HepG2 (cell line): ENCODE measurements around the gene DUSP23. TPM values are rescaled to one million over a fixed set of nuclear protein-coding genes. Genes with fewer than 3 reads are reported as not detected.

ENCODE experiments used
- ATAC-seq: fragments of 200-7000 bp; cut with Tn5 transposase; 3 replicates; pipeline ENCODE4 v1.9.1; 2020; ENCODE audit warnings: mild to moderate bottlenecking, moderate library complexity
- BruUV-seq: library from RNA; stranded (reverse); fragments of 400-500 nt; replicated peaks from 2 replicates; lab custom pipeline; 2021; lab: Mats Ljungman, UMichigan
- CTCF ChIA-PET: fragments of 300-600 bp; formaldehyde crosslinking; extraction: SDS; loops from one replicate; lab custom pipeline; 2021; ENCODE audit warnings: low total read pairs, inconsistent platforms, low intra/inter-chr PET ratio; lab: Yijun Ruan, JAX
- POLR2A ChIA-PET: fragments of 350-600 bp; sonication (Branson Sonifier 250); formaldehyde crosslinking; loops from one replicate; lab custom pipeline; 2020; ENCODE audit warnings: antibody characterized with exemption, inconsistent platforms; lab: Yijun Ruan, JAX
- DNase-seq: peaks from one replicate; pipeline ENCODE4 v3.0.0-alpha.2; 2015; ENCODE audit warnings: low spot score
- FAIRE-seq: peaks from 3 replicates; lab custom pipeline; 2011; peaks lifted over from hg19 to GRCh38; lab: Jason Lieb, UNC
- H2AFZ ChIP-seq: one replicate; pipeline ENCODE4 v1.6.1; 2011; ENCODE audit warnings: low read length, inconsistent platforms
- H3K27ac ChIP-seq: fragments of 300-600 bp; 3 replicates; pipeline ENCODE4 v1.8.0; 2011; ENCODE audit warnings: mixed run types, mild to moderate bottlenecking, mixed read lengths, low read length, inconsistent platforms; ENCODE audit not compliant: insufficient read depth; ENCODE audit errors: extremely low read length
- H3K27me3 ChIP-seq, 2 experiments: fragments of 200-600 bp in 1 of 2; 2 replicates in 1 of 2; 3 replicates in 1 of 2; pipeline versions ENCODE4 v1.6.0 to v1.8.0; 2011; ENCODE audit warnings: low read length in 2 of 2, mild to moderate bottlenecking in 2 of 2, moderate library complexity in 2 of 2, inconsistent platforms in 1 of 2; ENCODE audit not compliant: insufficient read depth in 2 of 2, control insufficient read depth in 1 of 2
- H3K36me3 ChIP-seq, 2 experiments: fragments of 200-600 bp in 1 of 2; replicated peaks in 1 of 2; 2 replicates in 1 of 2; 3 replicates in 1 of 2; pipeline versions ENCODE4 v1.5.1 to v1.8.0; 2011; ENCODE audit warnings: low read length in 2 of 2, inconsistent platforms in 1 of 2; ENCODE audit not compliant: insufficient read depth in 2 of 2, control insufficient read depth in 1 of 2
- H3K4me1 ChIP-seq: 2 replicates; pipeline ENCODE4 v1.5.1; 2012; ENCODE audit warnings: low read length, inconsistent platforms; ENCODE audit not compliant: insufficient read depth
- H3K4me2 ChIP-seq: 2 replicates; pipeline ENCODE4 v1.6.0; 2011; ENCODE audit warnings: low read depth, low read length, inconsistent platforms
- H3K4me3 ChIP-seq, 3 experiments: fragments of 200-600 bp in 1 of 3; sonication (generic), shearing (Covaris generic) in 1 of 3; replicated peaks in 1 of 3; 2 replicates each; pipeline ENCODE4 v1.5.1; 2011 to 2016; ENCODE audit warnings: low read length in 3 of 3, inconsistent platforms in 2 of 3, low read depth in 2 of 3, mild to moderate bottlenecking in 2 of 3, control low read depth in 1 of 3, mixed read lengths in 1 of 3; ENCODE audit not compliant: insufficient read depth in 1 of 3
- H3K79me2 ChIP-seq: one replicate; pipeline ENCODE4 v1.6.1; 2011; ENCODE audit warnings: low read length, inconsistent platforms; ENCODE audit not compliant: insufficient read depth
- H3K9ac ChIP-seq: 2 replicates; pipeline ENCODE4 v1.6.0; 2011; ENCODE audit warnings: mild to moderate bottlenecking, low read depth, low read length, inconsistent platforms; ENCODE audit not compliant: insufficient read depth
- H3K9me3 ChIP-seq: 2 replicates; pipeline ENCODE4 v1.5.1; 2012; ENCODE audit warnings: mild to moderate bottlenecking, low read length
- H4K20me1 ChIP-seq: 2 replicates; pipeline ENCODE4 v1.6.0; 2011; ENCODE audit warnings: inconsistent platforms, mild to moderate bottlenecking, low read length, moderate library complexity; ENCODE audit not compliant: insufficient read depth
- KLF13 ChIP-seq: sonication (generic); formaldehyde crosslinking; IDR thresholded peaks from 2 replicates; pipeline ENCODE4 v1.4.0; 2020; ENCODE audit warnings: mild to moderate bottlenecking, missing genetic modification reagents
- MAFK ChIP-seq, 2 experiments: IDR thresholded peaks in 1 of 2; conservative IDR thresholded peaks in 1 of 2; 2 replicates each; pipeline ENCODE4 v1.6.1; 2011; ENCODE audit warnings: improper control_type of control experiment in 2 of 2, low read length in 2 of 2
- MLLT10 ChIP-seq: sonication (generic); formaldehyde crosslinking; IDR thresholded peaks from 2 replicates; pipeline ENCODE4 v1.4.0; 2020; ENCODE audit warnings: missing genetic modification reagents
- MLX ChIP-seq: IDR thresholded peaks from 2 replicates; pipeline ENCODE4 v1.6.1; 2016
- SKIL ChIP-seq: sonication (generic); formaldehyde crosslinking; IDR thresholded peaks from 2 replicates; pipeline ENCODE4 v1.8.0; 2022; ENCODE audit warnings: missing genetic modification reagents, mild to moderate bottlenecking, moderate library complexity, borderline replicate concordance
- TAF1 ChIP-seq: sonication (generic); formaldehyde crosslinking; IDR thresholded peaks from 2 replicates; pipeline ENCODE4 v1.4.0; 2020; ENCODE audit warnings: missing genetic modification reagents
- ZNF317 ChIP-seq: sonication (generic); formaldehyde crosslinking; IDR thresholded peaks from 2 replicates; pipeline ENCODE4 v1.5.0; 2020; ENCODE audit warnings: mild to moderate bottlenecking, missing genetic modification reagents
- ZNF563 ChIP-seq: sonication (generic); formaldehyde crosslinking; IDR thresholded peaks from 2 replicates; pipeline ENCODE4 v1.8.0; 2022; ENCODE audit warnings: mild to moderate bottlenecking, moderate library complexity, missing genetic modification reagents
- WGBS: methylation state at CpG from one replicate; pipeline ENCODE4 v1.1.6; 2017; ENCODE audit warnings: low lambda C conversion rate; 5-methylcytosine and 5-hydroxymethylcytosine counted together
- in situ Hi-C: cut with HindIII; loops from 2 replicates; pipeline ENCODE4 v1.10.0; 2017; ENCODE audit warnings: low pct_unique_long_range_greater_than_20kb; ENCODE audit not compliant: extremely low pct_ligation_motif_present
- intact Hi-C: fragments of 100-400 bp; cut with micrococcal nuclease; formaldehyde crosslinking; loops from one replicate; pipeline ENCODE4 v1.10.0; 2022; ENCODE audit not compliant: unreplicated experiment
- polyA plus RNA-seq, 8 experiments: library from polyadenylated mRNA; depleted of rRNA in 3 of 8; stranded (reverse) in 7 of 8; unstranded in 1 of 8; fragments of >200 nt; fragmentation: Illumina TruSeq in 4 of 8; extraction: Trizol in 4 of 8; gene quantifications; 2 replicates each; pipeline versions ENCODE4 v1.2.1 to v1.2.3, GENCODE V29; 2011 to 2016; ENCODE audit warnings: low read depth in 4 of 8, missing spikeins in 1 of 8, mixed read lengths in 1 of 8; ENCODE audit not compliant: insufficient read depth in 1 of 8
- total RNA-seq, 5 experiments: library from RNA; depleted of rRNA; stranded (reverse); fragments of >200 nt; fragmentation: Illumina TruSeq; extraction: Trizol; gene quantifications; 2 replicates each; pipeline ENCODE4 v1.2.3, GENCODE V29; 2016; ENCODE audit warnings: low read depth in 1 of 5

Gene DUSP23
- total and polyA plus RNA-seq, 2 of the 13 experiments (the other 11 are each of a cell fraction or from before 2014, with no cell fraction given), result not detected

GRCh38 chr1:159829822-159830465 is 49.2 kb downstream of the DUSP23 start:
- no peaks in the 10 kb centered on the region for H4K20me1 ChIP-seq
- H3K27ac ChIP-seq, result no peak overlapping the region
- no peaks in the 10 kb centered on the region for H3K79me2 ChIP-seq
- H3K36me3 ChIP-seq, result no peaks in the 10 kb centered on the region
- H3K4me2 ChIP-seq, result no peak overlapping the region
- CTCF ChIA-PET, result no interaction called here
- DNase-seq (no peak), ATAC-seq (no peak), FAIRE-seq (no peak)
- H2AFZ ChIP-seq, result no peak overlapping the region
- BruUV-seq, result no TSS peak
- no peaks in the 10 kb centered on the region for H3K9me3 ChIP-seq
- intact Hi-C loops (loop anchor here (2.0 kb wide), 1 partner anchor 31 kb away; no protein-coding TSS in a partner anchor), in situ Hi-C loops (no loop called here)
- H3K4me3 ChIP-seq, result no peak overlapping the region
- WGBS, result 28% methylated on average over 11 of the region's 18 CpGs
- POLR2A ChIA-PET, result no interaction called here
- TF ChIP-seq KLF13 (CRISPR knock-in tag), result no peak
- TF ChIP-seq ZNF563 (CRISPR knock-in tag), result no peak
- no peak for TF ChIP-seq SKIL (CRISPR knock-in tag)
- no peak for TF ChIP-seq MLLT10 (CRISPR knock-in tag)
- no peak for TF ChIP-seq ZNF317
- TF ChIP-seq MAFK (conservative IDR thresholded peaks at IDR 0.05 in 1 of 2, IDR thresholded peaks at IDR 0.05 in 1 of 2; ENCODE audit: low read length in 2 of 2), result 0 out of 4 replicates have a peak, but pooled peaks of 1 of the 2 experiments have one; percentile 4
- TF ChIP-seq MLX, result no peak
- TF ChIP-seq TAF1 (CRISPR knock-in tag), result no peak
- peaks cover 12% of the 10 kb centered on the region for H3K4me1 ChIP-seq
- no peak overlapping the region for H3K9ac ChIP-seq
- peaks cover 3 to 12% of the 10 kb centered on the region in 2 experiments; a peak in 4 of 5 replicates for H3K27me3 ChIP-seq
